H1 (cell line): ENCODE measurements around the gene ABCA1. TPM values are rescaled to one million over a fixed set of nuclear protein-coding genes. Genes with fewer than 3 reads are reported as not detected.

Source experiments
- CHD2 ChIP-seq: IDR thresholded peaks from 2 replicates; pipeline ENCODE4 v1.6.1; 2012; ENCODE audit warnings: low read length, improper control_type of control experiment
- CHD7 ChIP-seq: fragments of 300-600 bp; sonication (generic); IDR thresholded peaks from 2 replicates; pipeline ENCODE4 v1.7.1; 2012; ENCODE audit warnings: low read length, moderate library complexity, mild to moderate bottlenecking, inconsistent platforms; ENCODE audit not compliant: insufficient replicate concordance
- CREB1 ChIP-seq: IDR thresholded peaks from 2 replicates; pipeline ENCODE4 v1.6.1; 2012; ENCODE audit warnings: inconsistent platforms
- JUN ChIP-seq: IDR thresholded peaks from 2 replicates; pipeline ENCODE4 v1.6.1; 2011; ENCODE audit warnings: low read depth, mild to moderate bottlenecking, improper control_type of control experiment, low read length
- JUND ChIP-seq: IDR thresholded peaks from 2 replicates; pipeline ENCODE4 v1.6.1; 2011; ENCODE audit warnings: mild to moderate bottlenecking, improper control_type of control experiment, low read length
- PHF8 ChIP-seq: fragments of 200-600 bp; sonication (generic); conservative IDR thresholded peaks from 2 replicates; pipeline ENCODE4 v1.7.1; 2012; ENCODE audit warnings: low read depth, mild to moderate bottlenecking, inconsistent platforms, low read length, moderate library complexity
- RXRA ChIP-seq: IDR thresholded peaks from 2 replicates; pipeline ENCODE4 v1.6.1; 2011; ENCODE audit warnings: low read depth, mild to moderate bottlenecking, low read length, moderate library complexity; ENCODE audit not compliant: insufficient read depth
- SP1 ChIP-seq: IDR thresholded peaks from 2 replicates; pipeline ENCODE4 v1.6.1; 2011; ENCODE audit warnings: low read depth, low read length
- TAF1 ChIP-seq: IDR thresholded peaks from 2 replicates; pipeline ENCODE4 v1.6.1; 2011; ENCODE audit warnings: mild to moderate bottlenecking, low read depth, low read length
- polyA plus RNA-seq, 7 experiments: library from polyadenylated mRNA; depleted of rRNA in 3 of 7; stranded (reverse) in 5 of 7; unstranded in 2 of 7; fragments of >200 nt in 5 of 7; fragments of 200-250 nt in 2 of 7; gene quantifications; 1 replicate in 5 of 7; 2 replicates in 1 of 7; 4 replicates in 1 of 7; pipeline versions ENCODE4 v1.2.1 to v1.2.3, GENCODE V29; 2011 to 2013; ENCODE audit warnings: missing spikeins in 2 of 7, mixed read lengths in 2 of 7
- total RNA-seq: library from RNA; stranded (reverse); fragmentation: NEBNext Ultra II Directional; extraction: Animal tissue kit (Norgen Biotek cat#: 25700); gene quantifications from 2 replicates; pipeline ENCODE4 v1.2.1, GENCODE V29; 2021

Gene ABCA1
- total and polyA plus RNA-seq, 2 of the 8 experiments (the other 6 are each of a cell fraction or from before 2014, with no cell fraction given), result 6.9 to 7.8 TPM

DNA sequence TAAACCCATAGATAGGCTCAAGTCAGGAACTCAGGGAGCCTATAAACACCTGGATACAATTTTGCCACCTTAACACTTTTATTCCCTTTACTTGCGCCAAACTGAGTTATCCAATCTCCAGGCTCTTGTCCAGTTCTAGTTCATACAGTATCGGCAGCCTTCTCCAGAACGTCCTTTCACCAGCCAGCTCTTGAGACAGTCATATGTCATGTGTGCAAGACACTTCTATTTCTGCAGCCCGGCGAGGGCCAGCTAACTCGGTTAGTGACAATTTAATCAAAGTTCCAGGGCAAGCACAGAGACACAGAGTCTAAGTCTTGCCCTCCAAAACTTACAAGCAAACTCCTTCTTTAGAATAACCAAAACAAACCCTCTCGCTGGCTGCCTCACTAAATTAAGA, 12.9 kb downstream of the ABCA1 start (continued):
- TF ChIP-seq PHF8 (no peak), CHD7 (no peak), JUN (no peak), TAF1 (no peak), SP1 (no peak), CHD2 (no peak), RXRA (no peak), JUND (no peak), CREB1 (no peak)
